Embryonic facial prominence (tissue), 1 donor: ENCODE data around the gene CDC73.
A peak's percentile ranks its signal among the peaks of the same experiment; 100 is the strongest.
"Not testable (repeated sequence)": the region's sequence is repeated elsewhere in the genome, so short reads cannot be mapped to it uniquely, and the experiment has no call there.

Source experiments
- DNase-seq: peaks from one replicate; pipeline ENCODE4 v3.0.0-alpha.2; 2016; ENCODE audit errors: extremely low spot score

Gene CDC73

DNA sequence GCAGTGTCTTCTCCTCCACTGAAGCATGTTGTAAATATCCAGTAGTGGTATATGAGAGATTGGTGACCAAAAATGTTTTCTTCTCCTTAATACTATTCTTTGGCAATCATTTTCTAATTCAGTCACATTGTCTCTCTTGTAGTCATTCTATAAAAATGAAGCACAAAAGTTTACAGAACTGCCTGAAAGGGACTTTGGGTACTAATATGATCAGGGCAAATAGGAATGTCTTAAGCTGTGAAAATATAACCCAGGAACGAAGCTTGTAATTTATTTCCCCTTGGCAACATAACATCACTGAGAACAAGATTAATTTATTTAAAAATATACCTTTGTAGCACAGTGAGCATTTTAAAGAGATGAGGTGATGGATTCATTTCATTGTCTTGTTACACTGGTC lies 59.7 kb downstream of the CDC73 start:
- no peak for DNase-seq

DNA sequence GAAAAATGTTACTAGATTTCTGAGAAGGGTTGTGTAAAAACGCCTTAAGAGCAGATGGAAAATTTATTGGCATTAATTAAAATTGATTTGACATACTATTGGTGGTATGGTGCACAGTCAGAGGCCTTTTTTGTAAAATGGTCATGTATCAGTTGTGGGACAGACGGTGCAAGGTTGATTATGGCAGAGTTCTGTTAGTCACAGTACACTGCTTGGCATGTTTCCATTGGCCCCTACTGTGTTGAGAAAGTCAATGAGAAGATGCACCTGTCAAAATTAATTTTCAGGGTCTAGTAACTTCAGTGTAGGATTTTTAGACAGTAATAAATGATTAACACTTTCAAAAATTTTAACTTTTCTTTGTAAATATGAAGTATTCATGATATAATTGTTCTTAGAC lies 60.2 kb downstream of the CDC73 start:
- DNase-seq, result no peak

DNA sequence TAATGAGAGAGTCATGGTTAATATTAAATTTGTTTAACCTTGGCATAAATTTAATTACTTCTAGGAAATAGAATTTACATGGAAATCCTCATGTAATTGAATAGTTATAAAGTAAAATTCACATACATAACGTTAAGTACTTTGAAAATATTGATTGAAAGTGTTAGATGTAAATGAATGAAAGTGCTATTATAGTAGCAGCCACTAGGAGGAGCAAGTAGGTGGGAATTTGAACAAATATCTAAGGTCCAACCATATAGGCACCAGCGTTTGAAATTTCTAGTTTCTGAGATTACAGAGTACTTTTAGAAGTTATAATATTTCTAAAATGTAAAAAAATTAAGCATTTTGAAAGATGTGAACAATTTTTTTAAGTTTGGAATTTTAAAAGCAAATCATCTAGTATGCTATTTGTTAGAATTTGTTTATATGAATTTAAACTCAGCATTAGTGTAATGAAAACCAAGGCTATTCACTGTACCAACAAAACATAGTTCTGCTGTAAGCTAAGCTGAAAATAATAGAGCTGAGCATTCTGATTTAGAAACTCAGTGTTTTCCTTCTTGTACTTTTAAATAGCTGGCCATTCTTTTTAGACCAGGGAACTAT lies 61.3 kb downstream of the CDC73 start:
- DNase-seq, result peak; percentile 77

DNA sequence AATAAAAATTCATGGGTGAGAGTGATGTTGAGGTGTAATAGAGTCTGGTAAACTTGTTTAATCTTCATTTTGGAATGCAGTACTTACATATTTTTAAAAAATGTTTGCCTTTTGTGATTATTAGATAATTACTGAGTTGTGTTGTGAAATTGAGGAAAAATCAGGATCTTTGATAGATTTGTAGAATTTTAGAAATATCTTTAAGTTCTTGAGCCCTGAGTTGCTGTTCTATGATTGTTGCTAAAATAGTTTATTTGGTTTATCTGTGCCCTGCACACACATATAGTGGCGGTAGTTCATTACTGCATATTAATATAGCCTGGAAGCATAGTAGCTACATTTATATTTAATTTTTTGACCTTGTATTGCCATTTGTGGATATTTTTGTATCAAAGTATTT lies 62.9 kb downstream of the CDC73 start:
- DNase-seq, result no peak

DNA sequence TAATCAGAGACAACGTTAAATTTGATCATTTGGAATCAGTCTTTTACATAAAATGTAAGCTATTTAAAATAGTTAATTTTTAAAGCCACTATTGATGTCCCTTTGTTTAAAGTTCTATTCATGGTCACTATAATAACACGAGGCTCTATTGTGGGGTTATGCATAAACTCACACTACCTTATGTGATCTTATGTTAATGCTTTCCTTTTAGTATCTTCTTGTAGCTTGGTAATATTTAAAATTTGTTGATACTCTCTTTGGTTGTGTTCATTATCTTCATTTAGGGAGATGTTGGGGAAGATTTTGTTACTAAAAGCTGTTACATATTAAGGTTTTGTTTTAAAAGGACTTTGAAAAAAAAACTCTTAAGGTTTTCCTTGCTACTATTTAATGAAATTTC lies 63.4 kb downstream of the CDC73 start:
- DNase-seq, result no peak

DNA sequence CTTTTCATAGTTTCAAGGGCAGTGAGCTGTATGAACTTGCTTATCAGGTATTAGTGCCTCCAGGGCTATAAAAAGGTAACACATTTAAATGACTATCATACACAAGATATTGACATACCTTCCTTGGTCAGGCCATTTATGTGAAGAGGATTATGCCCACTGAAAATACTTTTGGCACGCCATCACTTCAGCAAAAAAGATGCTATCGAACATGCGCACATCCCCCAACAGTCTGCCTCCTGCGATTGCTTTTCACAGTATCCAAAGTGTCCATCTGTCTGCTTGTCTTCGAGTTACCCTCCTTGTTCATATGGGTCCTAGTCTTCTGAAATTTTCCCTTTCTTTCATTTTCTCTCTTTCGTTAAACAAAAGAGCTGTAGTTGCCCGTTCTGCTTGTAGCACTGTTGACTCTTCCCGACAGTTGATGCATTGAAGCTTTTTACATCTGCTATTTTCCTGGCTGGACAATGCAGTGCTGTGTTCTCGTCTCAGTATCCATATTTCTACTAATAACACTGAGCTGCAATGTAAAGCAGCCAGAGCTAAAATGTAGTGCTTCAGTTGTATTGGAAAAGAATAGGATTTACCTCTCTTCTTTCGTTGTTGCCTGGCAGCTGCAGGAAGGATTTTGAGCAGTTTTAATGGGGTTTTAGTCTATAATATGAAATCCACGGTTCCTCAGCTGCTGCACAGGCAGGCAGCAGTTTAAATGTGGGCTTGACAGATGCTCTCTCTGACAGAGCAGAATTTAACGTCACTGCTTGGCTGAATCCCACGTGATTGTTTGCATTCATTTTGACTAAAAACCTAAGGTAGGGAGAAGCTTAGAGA lies 64.3 kb downstream of the CDC73 start, which contains the start of gene B3GALT2:
Gene B3GALT2, minus strand, starts transcription at position 713 of the 831 bp plus-strand sequence. CDS start 5,051 bp downstream, outside the sequence.
- peak; percentile 44 for DNase-seq

DNA sequence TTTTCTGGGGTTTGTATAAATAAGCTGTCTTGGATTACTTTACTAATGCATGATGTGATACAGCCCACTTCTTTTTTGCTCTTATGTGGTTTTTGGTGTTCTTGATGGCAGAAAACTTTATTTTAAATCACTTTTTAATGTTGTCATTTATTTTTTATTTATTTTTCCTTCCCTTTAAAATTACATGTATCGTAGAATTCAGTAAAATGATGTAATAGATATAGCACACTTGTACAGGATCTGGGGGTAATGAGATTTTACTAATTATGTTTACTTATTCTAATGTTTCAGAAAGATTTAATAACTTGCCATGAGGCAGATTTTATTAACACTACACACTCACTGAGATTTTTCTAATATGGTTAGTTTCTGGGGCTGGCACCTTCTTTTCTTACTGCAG lies 65.3 kb downstream of the CDC73 start:
- no peak for DNase-seq

DNA sequence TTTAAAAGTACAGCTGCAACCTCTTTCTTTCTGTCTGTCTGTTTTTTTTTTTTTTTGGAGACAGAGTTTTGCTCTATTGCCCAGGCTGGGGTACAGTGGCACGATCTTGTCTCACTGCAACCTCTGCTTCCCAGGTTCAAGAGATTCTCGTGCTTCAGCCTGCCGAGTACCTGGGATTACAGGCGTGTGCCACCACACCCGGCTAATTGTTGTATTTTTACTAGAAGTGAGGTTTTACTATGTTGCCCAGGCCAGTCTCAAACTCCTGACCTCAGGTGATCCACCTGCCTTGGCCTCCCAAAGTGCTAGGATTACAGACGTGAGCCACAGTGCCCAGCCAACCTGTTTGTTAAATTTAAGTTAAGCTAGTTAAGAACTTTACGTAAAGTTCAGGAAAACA lies 67.1 kb downstream of the CDC73 start:
- not testable (repeated sequence) for DNase-seq

DNA sequence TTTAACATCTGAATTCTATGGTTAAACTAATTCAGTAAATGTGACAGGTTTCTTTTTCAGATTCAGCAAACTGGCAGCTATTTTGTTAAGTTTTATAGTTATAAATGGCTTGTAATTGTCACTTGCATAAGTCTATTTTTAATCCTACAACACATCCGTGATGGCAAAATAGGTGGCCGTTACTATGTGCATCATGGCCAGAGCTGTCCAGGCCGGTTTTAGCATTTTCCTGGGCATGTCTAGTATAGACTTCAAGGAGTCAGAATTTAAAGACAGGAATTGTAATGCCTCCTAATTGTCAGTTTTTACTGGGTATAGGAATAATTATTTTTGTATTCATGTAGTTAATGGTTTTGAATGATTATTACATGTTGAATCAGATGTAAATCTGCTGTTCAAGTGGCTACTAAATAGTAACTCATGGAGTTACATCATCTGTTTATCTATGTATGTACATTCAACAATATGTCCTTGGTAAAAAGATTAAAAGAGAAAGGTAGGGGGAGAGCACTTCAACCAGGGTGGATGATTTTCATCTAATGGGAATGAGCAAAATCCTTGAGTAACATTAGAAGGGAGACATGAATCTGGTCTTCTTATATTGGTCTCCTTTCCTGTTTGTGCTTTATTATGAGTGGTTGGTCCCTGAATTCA lies 67.7 kb downstream of the CDC73 start:
- no peak for DNase-seq

DNA sequence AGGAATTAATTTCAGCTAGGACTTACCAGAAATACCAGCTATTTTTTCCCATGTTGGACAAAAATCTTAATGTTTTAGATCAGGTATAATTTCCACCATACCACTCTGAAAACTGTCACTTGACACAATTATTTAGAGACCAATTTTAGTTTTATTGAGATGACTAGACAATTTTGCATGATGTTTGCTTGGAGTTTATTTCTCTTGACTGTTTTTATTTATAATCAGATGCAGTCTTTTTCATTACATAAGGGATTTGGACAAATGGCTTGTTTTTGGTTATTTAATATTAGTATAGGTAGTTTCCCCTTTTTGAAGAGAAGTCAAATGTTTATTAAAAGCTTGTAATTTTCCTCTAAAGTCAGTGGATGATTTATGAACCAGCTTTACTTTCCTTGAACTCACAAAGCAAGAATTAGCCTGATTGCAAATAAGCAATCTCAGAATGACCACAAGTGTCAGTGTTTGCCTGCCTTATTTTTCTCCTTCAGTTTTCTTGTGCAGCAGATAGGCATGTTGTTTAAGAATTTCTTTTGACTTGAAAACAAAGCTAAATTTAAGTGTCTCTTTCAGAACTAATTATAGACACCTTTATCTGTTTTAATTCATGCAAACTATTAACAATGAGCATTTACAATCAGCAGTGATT lies 68.4 kb downstream of the CDC73 start:
- no peak for DNase-seq

DNA sequence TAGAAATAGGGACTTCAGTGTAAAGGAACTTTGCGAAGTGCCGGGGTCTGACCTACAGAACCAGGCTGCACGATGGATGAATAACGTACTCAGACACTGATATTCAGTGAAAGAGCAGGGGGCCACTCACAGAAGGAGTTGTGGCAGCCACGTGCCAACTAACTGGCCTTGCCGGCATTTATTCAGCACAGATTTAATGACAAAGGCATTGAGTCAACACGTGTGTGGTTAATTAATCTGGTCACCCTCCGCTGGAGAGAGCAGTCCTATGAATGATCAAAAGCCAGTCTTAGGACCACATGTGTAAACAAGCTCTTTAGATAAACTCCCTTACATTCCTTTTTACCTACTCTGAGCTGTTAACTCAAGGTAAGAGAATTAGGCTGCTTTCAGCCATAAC lies 70.8 kb downstream of the CDC73 start:
- no peak for DNase-seq

DNA sequence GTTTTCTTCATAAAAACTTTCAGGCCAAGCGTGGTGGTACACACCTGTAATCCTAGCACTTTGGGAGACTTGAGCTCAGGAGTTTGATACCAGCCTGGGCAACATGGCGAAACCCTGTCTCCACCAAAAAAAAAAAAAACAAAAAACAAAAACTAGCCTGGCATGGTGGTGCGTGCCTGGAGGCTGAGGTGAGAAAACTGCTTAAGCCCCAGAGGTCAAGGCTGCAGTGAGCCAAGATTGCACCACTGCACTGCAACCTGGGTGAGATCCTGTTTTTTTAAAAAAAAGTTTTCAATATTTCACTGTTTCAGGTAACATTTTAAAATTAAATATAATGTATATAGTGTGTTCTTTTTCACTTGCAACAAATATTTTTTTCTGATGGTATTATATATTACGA lies 78.1 kb downstream of the CDC73 start:
- DNase-seq, result no peak

DNA sequence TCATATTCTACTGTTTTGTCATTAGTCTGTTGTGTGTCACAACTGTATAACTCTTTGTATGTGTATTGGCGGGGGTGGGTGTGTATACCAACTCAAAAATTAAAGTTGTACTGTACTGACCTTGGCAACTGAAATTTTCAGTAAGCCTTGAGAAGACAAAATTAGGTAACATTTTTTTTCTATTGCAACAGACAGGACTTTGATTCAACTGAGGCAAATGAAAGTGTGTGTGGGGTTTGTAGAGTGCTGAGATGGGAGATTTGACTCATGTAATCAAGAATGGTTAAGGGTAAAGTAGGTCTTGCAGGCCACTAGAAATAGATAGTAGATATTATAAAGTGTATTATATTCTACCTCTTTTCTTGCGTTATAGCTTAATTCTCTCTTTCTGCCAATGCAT lies 79.2 kb downstream of the CDC73 start:
- DNase-seq, result no peak

DNA sequence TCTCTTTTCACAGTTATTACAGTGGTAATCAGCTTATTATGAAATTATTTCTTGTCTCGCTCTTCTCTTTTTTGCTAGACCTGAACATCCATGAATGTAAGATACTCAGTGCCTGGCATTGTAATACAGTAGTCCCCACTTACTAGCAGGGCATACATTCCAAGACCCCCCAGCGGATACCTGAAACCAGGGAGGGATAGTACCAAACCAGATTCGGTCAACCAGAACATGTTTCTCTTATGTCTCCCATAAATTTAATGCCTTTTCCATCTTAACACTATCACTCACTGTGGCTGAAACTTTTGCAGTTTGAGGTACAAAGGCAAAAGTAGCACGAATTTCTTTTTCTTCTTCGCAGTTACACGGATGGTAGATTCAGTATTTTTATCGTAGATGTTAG lies 89.2 kb downstream of the CDC73 start:
- DNase-seq, result no peak

DNA sequence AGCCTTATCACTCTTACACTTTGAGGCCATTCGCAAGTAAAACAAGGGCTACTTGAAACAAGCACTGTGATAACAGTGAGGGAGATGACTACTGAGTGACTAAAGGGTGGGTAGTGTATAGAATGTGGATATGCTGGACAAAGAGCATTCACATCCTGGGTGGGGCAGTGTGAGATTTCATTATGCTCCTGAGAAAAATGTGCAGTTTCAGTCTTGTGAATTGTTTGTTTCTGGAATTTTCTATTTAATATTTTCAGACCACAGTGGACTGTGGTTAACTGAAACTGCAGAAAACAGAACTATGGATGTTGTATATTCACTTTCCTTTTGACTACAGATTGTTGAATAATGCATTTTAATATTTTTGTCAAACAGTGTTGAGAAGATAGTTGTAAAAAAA lies 89.7 kb downstream of the CDC73 start:
- no peak for DNase-seq

DNA sequence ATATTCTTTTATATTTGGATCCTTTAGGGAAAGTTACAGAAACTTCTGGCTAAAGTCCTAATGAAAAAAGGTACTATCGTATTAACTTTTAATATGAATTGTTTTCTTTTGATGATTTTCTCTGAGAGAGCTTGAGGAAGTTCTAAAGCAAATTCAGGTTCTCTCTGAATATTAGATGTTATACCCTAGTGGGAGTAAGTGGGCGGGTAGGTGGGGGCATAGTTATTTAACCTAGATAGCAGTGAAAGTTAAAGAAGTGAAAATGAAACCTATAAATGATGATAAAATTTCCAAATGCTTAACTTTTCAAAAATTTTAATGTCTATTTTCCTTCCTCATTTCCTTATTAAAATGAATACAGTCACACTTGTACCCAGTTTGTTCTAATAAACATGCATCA lies 90.8 kb downstream of the CDC73 start:
- no peak for DNase-seq

DNA sequence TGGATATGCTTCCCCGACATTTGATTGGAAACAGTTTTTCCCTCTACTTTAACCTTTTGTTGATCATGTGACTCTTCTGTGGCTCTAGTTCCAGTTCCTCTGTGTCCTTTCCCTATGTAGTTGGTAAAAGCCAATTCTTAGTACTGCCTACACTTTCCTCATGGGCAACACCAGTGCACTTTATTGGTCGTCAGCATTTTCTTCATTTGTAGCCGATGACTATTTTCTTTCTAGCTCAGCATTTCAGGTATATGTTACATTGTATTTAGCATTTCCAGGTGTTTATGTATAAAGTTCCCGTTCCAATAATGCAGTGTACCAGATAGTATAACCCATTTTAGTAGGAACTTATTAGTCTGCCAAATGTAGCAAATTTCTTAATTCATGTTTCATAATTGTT lies 92.2 kb downstream of the CDC73 start:
- DNase-seq, result no peak

DNA sequence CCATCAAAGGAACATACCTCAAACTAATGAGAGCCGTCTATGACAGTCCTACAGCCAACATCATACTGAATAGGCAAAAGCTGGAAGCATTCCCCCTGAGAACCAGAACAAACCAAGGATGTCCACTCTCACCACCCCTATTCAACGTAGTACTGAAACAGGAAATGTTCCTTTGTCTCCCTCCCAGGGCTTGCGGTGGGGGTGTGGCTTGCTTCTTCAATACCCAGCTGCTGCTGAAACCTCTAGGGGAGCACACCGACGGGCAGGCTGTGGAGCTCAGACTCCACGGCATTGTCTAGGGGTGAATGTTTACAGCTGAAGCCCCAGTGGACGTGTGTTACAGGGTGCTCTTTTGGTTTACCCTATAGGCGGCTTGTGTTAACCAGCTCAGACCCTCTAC lies 95.1 kb downstream of the CDC73 start:
- no peak for DNase-seq

DNA sequence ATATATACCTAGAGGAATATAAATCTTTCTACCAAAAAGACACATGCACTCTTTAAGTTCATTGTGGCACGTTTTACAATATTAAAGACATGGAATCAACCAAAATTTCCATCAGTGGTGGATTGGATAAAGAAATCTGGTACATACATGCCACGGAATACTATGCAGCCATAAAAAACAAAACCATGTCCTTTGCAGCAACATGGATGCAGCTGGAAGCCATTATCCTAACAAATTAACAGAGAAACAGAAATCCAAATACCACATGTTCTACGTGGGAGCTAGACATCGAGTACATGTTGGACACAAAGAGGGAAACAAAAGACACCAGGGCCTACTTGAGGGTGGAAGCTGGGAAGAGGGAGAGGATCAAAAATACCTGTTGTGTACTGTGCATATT lies 97.6 kb downstream of the CDC73 start:
- no peak for DNase-seq

DNA sequence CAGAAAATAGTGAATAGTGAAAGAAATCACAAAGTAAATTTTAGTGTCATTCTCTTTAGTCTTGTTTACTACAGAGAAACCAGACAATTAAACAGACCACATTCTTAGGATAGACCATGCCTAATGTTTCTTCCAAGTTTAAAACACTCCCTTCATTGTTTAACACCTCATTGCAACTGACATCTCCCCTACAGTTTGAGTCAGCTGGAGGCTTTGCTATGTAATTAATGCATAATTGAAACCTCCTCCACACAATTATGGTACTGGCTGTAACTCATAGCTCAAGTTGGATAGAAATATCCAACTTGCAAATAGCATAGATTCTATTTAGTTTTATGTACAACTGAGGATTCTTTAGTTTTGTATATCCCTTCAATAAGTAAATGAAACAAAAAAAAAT lies 99.8 kb downstream of the CDC73 start:
- DNase-seq, result no peak

DNA sequence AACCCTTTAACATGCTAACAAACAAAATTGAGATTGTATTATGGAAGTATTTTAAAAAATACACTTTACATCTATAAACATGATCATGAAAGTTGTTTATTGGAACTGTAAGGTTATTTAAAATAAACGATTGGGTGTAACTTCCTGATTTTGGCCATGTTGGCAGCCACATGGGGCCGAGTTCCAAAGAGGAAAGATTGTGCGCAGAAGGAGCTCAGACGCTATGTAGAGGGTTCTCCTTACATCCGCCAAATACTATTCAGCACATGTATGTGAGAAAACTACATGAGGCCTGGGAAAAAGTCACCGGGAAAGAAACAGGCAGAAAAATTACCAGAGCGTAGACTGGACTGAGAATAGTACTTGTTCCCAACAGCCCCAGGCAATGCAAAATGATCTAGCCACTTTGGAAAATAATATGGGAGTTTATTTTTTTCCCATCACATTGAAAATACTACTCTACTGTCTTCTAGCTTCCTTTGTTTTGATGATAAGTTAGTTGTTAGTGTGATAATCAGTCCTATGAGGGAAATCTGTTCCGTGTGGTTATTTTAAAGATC lies 100.3 kb downstream of the CDC73 start:
- no peak for DNase-seq

DNA sequence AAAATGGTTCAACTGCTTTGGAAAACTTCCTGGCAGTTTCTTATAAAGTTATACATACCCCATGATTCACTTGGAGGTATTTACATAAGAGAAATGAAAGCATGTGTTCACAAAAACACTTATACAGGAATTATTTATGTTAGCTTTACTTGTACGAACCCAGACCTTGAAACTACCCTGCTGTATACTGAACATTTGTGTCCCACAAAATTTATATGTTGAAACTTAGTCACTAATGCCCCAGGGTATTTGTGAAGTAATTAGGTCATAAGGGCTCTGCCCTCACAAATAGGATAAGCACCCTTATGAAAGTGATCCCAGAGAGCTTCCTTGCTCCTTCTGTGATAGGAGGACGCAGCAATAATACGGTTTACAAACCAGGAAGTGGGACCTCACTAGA lies 107.3 kb downstream of the CDC73 start:
- DNase-seq, result no peak
